OCI-M1 (cell line): ENCODE data around the gene ABHD17B.

Experiments
- DNase-seq: peaks from one replicate; lab custom pipeline; 2025; lab: John Stamatoyannopoulos, UW

The ABHD17B gene

DNA sequence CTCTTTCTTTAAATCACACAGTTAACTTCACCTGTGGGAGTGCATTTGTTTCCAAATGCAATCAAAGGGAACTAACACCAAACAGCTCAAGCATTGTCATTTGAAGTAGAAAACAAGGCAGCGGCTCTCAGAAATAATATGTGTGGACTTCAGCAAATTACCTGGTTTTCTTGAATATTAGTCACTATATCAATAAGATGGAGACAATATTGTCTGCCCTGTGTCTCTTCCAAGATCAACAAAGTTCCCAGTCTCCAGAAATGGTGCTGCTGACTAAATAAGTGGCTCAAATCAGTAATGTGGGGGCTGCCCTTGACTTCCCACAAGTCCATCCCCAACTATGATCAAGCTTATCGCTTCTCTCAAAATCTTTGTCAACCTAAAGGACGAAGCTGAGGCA is 89.6 kb downstream of the ABHD17B start:
- DNase-seq = no peak

DNA sequence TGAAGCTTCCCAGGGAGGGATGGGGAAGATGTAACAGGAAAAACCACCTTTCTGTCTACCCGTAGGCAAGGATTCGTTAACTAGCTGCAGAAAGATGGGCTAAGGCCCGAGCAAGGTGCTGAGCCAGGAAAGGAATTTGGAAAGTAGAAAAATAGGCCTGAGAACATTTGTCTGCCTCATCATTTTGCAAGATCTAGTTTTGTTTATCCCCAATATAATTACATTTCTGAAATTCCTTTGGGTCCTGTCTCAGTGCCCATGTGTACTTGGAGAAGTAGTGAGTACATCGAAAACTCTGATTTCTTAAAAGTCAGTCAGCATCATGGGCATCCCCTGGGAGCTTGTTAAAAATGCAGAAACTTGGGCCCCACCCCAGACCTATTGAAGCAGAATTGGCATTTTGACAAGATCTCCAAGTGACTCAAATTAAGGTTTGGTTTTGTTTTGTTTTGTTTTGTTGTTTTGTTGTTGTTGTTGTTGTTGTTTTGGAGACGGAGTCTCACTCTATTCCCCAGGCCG is 90.5 kb downstream of the ABHD17B start:
- no peak for DNase-seq

GRCh38 chr9:71819115-71819739 is 91.8 kb downstream of the ABHD17B start:
- peak; percentile 51 for DNase-seq

- DNase-seq = no peak
These were observed 94.0 kb downstream of the ABHD17B start for GRCh38 chr9:71816916-71817451.
